DMS 273 (cell line): Measurements from ENCODE around the gene KLHL1.
A peak's percentile ranks its signal among the peaks of the same experiment; 100 is the strongest.

Source experiments
- DNase-seq: peaks from one replicate; lab custom pipeline; 2025; ENCODE audit not compliant: unreplicated experiment; lab: John Stamatoyannopoulos, UW

KLHL1 gene

GRCh38 chr13:70016116-70016515 is 92.1 kb downstream of the KLHL1 start:
- no peak for DNase-seq

- DNase-seq: no peak
Measured at GRCh38 chr13:70014337-70014736, 93.9 kb downstream of the KLHL1 start.

GRCh38 chr13:69999875-70000274 is 108.4 kb downstream of the KLHL1 start:
- DNase-seq: no peak

- DNase-seq: no peak
Measured at GRCh38 chr13:69997061-69997460, 111.2 kb downstream of the KLHL1 start.

- DNase-seq: no peak
Measured at GRCh38 chr13:69980799-69981198, 127.5 kb downstream of the KLHL1 start.

- no peak for DNase-seq
Measured at GRCh38 chr13:69975496-69975895, 132.8 kb downstream of the KLHL1 start.

GRCh38 chr13:69970520-69970919 is 137.7 kb downstream of the KLHL1 start:
- no peak for DNase-seq

GRCh38 chr13:69959046-69959445 is 149.2 kb downstream of the KLHL1 start:
- no peak for DNase-seq

- no peak for DNase-seq
Measured at GRCh38 chr13:69956839-69957238, 151.4 kb downstream of the KLHL1 start.

- no peak for DNase-seq
Measured at GRCh38 chr13:69956349-69956748, 151.9 kb downstream of the KLHL1 start.

GRCh38 chr13:69955271-69955670 is 153.0 kb downstream of the KLHL1 start:
- DNase-seq: no peak

GRCh38 chr13:69951412-69951811 is 156.8 kb downstream of the KLHL1 start:
- no peak for DNase-seq

GRCh38 chr13:69950160-69950559 is 158.1 kb downstream of the KLHL1 start:
- DNase-seq: no peak

GRCh38 chr13:69948016-69948415 is 160.2 kb downstream of the KLHL1 start:
- peak; percentile 3 for DNase-seq

GRCh38 chr13:69947582-69947981 is 160.7 kb downstream of the KLHL1 start:
- peak; percentile 30 for DNase-seq

- DNase-seq: peak; percentile 6
Measured at GRCh38 chr13:69946511-69946910, 161.7 kb downstream of the KLHL1 start.

GRCh38 chr13:69935043-69935442 is 173.2 kb downstream of the KLHL1 start:
- DNase-seq: peak; percentile 21

- no peak for DNase-seq
Measured at GRCh38 chr13:69928262-69928661, 180.0 kb downstream of the KLHL1 start.

- no peak for DNase-seq
Measured at GRCh38 chr13:69921156-69921555, 187.1 kb downstream of the KLHL1 start.

GRCh38 chr13:69912630-69913029 is 195.6 kb downstream of the KLHL1 start:
- peak; percentile 20 for DNase-seq

GRCh38 chr13:69910800-69911199 is 197.5 kb downstream of the KLHL1 start:
- DNase-seq: no peak

- no peak for DNase-seq
Measured at GRCh38 chr13:69904784-69905183, 203.5 kb downstream of the KLHL1 start.

- DNase-seq: no peak
Measured at GRCh38 chr13:69903081-69903480, 205.2 kb downstream of the KLHL1 start.

- DNase-seq: no peak
Measured at GRCh38 chr13:69882451-69882850, 225.8 kb downstream of the KLHL1 start.
